GM23338 (cell line): ENCODE results near the gene HCST. TPM values are rescaled to one million over a fixed set of nuclear protein-coding genes. Genes with fewer than 3 reads are reported as not detected.

Source experiments
- ATAC-seq: fragments of 200-7000 bp; cut with Tn5 transposase; 3 replicates; pipeline ENCODE4 v1.9.1; 2020
- DNase-seq: peaks from one replicate; pipeline ENCODE4 v3.0.0-alpha.2; 2015; ENCODE audit warnings: low spot score
- H2AFZ ChIP-seq: fragments of 200-600 bp; sonication (generic); 2 replicates; pipeline ENCODE4 v1.8.0; 2016; ENCODE audit warnings: antibody characterized with exemption, mild to moderate bottlenecking, moderate library complexity
- H3F3A ChIP-seq: fragments of 200-600 bp; sonication (generic); replicated peaks from 2 replicates; pipeline ENCODE4 v1.8.0; 2017; ENCODE audit warnings: antibody characterized with exemption, mixed run types, low read depth
- H3K27ac ChIP-seq: fragments of 200-600 bp; sonication (generic); 2 replicates; pipeline ENCODE4 v1.6.1; 2016; ENCODE audit warnings: low read depth
- H3K27me3 ChIP-seq: fragments of 200-600 bp; sonication (generic); 2 replicates; pipeline ENCODE4 v1.8.0; 2016; ENCODE audit warnings: mild to moderate bottlenecking, mixed run types, moderate library complexity; ENCODE audit not compliant: insufficient read depth
- H3K36me3 ChIP-seq: fragments of 200-600 bp; sonication (generic); 2 replicates; pipeline ENCODE4 v1.8.0; 2016; ENCODE audit warnings: mild to moderate bottlenecking; ENCODE audit not compliant: insufficient read depth
- H3K4me1 ChIP-seq: fragments of 200-600 bp; sonication (generic); 2 replicates; pipeline ENCODE4 v1.8.0; 2016; ENCODE audit warnings: mild to moderate bottlenecking, moderate library complexity; ENCODE audit not compliant: insufficient read depth
- H3K4me2 ChIP-seq: fragments of 200-600 bp; sonication (generic); 2 replicates; pipeline ENCODE4 v1.7.1; 2017; ENCODE audit warnings: mixed run types
- H3K4me3 ChIP-seq: fragments of 200-600 bp; sonication (generic); 2 replicates; pipeline ENCODE4 v1.6.1; 2016; ENCODE audit warnings: mixed run types
- H3K79me2 ChIP-seq: fragments of 200-600 bp; sonication (generic); replicated peaks from 2 replicates; pipeline ENCODE4 v1.8.0; 2017; ENCODE audit warnings: mild to moderate bottlenecking; ENCODE audit not compliant: insufficient read depth
- H3K9me2 ChIP-seq: fragments of 200-600 bp; sonication (generic); 2 replicates; pipeline ENCODE4 v1.8.0; 2017; ENCODE audit not compliant: insufficient read depth
- H4K20me1 ChIP-seq: fragments of 200-600 bp; sonication (generic); replicated peaks from 2 replicates; pipeline ENCODE4 v1.8.0; 2017; ENCODE audit warnings: mild to moderate bottlenecking; ENCODE audit not compliant: insufficient read depth
- H3K27ac Mint-ChIP-seq: 2 replicates; pipeline ENCODE4 v1.8.0; 2020; ENCODE audit warnings: inconsistent platforms, mild to moderate bottlenecking, moderate library complexity, mixed read lengths
- H3K27me3 Mint-ChIP-seq: 3 replicates; pipeline ENCODE4 v1.8.0; 2022; ENCODE audit warnings: low read depth, mild to moderate bottlenecking, moderate library complexity, mixed read lengths, inconsistent platforms; ENCODE audit not compliant: insufficient read depth, poor library complexity
- H3K36me3 Mint-ChIP-seq: 3 replicates; pipeline ENCODE4 v1.8.0; 2021; ENCODE audit warnings: low read depth, mild to moderate bottlenecking, inconsistent platforms, moderate library complexity, mixed read lengths
- H3K4me1 Mint-ChIP-seq: 3 replicates; pipeline ENCODE4 v1.8.0; 2020; ENCODE audit warnings: mild to moderate bottlenecking, inconsistent platforms, mixed read lengths
- H3K4me3 Mint-ChIP-seq: 3 replicates; pipeline ENCODE4 v1.8.0; 2021; ENCODE audit warnings: moderate library complexity, mild to moderate bottlenecking, inconsistent platforms, mixed read lengths
- H3K9me3 Mint-ChIP-seq: 3 replicates; pipeline ENCODE4 v1.8.0; 2020; ENCODE audit warnings: moderate library complexity, mild to moderate bottlenecking, inconsistent platforms, mixed read lengths
- CREB1 ChIP-seq: fragments of 250-450 bp; sonication (Bioruptor Pico); IDR thresholded peaks from 2 replicates; pipeline ENCODE4 v1.5.0; 2020; ENCODE audit warnings: low read depth, mild to moderate bottlenecking, moderate library complexity
- ETS1 ChIP-seq: IDR thresholded peaks from 2 replicates; pipeline ENCODE4 v1.6.1; 2016; ENCODE audit warnings: antibody characterized with exemption
- EZH2 ChIP-seq: fragments of 200-600 bp; sonication (generic); IDR thresholded peaks from one replicate; pipeline ENCODE4 v1.8.0; 2017; ENCODE audit warnings: antibody characterized with exemption, mild to moderate bottlenecking, low read depth; ENCODE audit not compliant: unreplicated experiment
- EZH2phosphoT487 ChIP-seq: fragments of 200-600 bp; sonication (generic); IDR thresholded peaks from one replicate; pipeline ENCODE4 v1.8.1; 2018; ENCODE audit warnings: antibody characterized with exemption; ENCODE audit not compliant: unreplicated experiment
- JUNB ChIP-seq: IDR thresholded peaks from one replicate; pipeline ENCODE4 v1.6.1; 2016; ENCODE audit warnings: antibody characterized with exemption; ENCODE audit not compliant: unreplicated experiment
- NANOG ChIP-seq: IDR thresholded peaks from 2 replicates; pipeline ENCODE4 v1.6.1; 2016; ENCODE audit warnings: antibody characterized with exemption, borderline replicate concordance
- POLR2AphosphoS5 ChIP-seq: IDR thresholded peaks from 2 replicates; pipeline ENCODE4 v1.6.1; 2016; ENCODE audit warnings: antibody characterized with exemption, low read depth
- STAT1 ChIP-seq: IDR thresholded peaks from one replicate; pipeline ENCODE4 v1.6.1; 2016; ENCODE audit warnings: antibody characterized with exemption; ENCODE audit not compliant: unreplicated experiment
- ZNF114 ChIP-seq: fragments of 250-450 bp; sonication (Bioruptor Pico); IDR thresholded peaks from 2 replicates; pipeline ENCODE4 v1.5.0; 2020; ENCODE audit warnings: mild to moderate bottlenecking, moderate library complexity
- ZNF331 ChIP-seq: fragments of 250-450 bp; sonication (Bioruptor Pico); IDR thresholded peaks from 2 replicates; pipeline ENCODE4 v1.5.0; 2020; ENCODE audit warnings: low read depth, mild to moderate bottlenecking, moderate library complexity
- ZNF462 ChIP-seq: fragments of 250-450 bp; sonication (Bioruptor Pico); IDR thresholded peaks from 2 replicates; pipeline ENCODE4 v1.5.0; 2020; ENCODE audit warnings: mild to moderate bottlenecking, moderate library complexity
- polyA plus RNA-seq: library from polyadenylated mRNA; unstranded; fragments of >200 nt; fragmentation: Nextera tagmentation; extraction: Ambion mirVana; gene quantifications from 2 replicates; pipeline ENCODE4 v1.2.1, GENCODE V29; 2016
- total RNA-seq: library from RNA; depleted of rRNA; stranded (reverse); fragments of >200 nt; shearing (Covaris generic); gene quantifications from 2 replicates; pipeline ENCODE4 v1.2.3, GENCODE V29; 2014
- TF ChIP-seq, protein P1 (sequence below): IDR thresholded peaks from one replicate; pipeline ENCODE4 v1.6.1; 2018; ENCODE audit warnings: antibody characterized with exemption; ENCODE audit not compliant: unreplicated experiment
- TF ChIP-seq, protein P2 (sequence below), 2 experiments: fragments of 200-600 bp in 1 of 2; sonication (generic) in 1 of 2; conservative IDR thresholded peaks; 2 replicates each; pipeline versions ENCODE4 v1.5.1 to v1.6.1; 2016 to 2017; ENCODE audit warnings: antibody characterized with exemption in 2 of 2, low read depth in 2 of 2, mild to moderate bottlenecking in 2 of 2, moderate library complexity in 1 of 2

Gene HCST
- total and polyA plus RNA-seq, 2 experiments from 2014 or later, result 2.1 TPM; not detected in 1

- Histone ChIP-seq H4K20me1 (peaks cover 4% of the 10 kb centered on the region; the same call in 1 of the 2 replicates), H3K79me2 (no peaks in the 10 kb centered on the region), H3K27me3 (no peaks in the 10 kb centered on the region), H3K4me2 (no peak overlapping the region), H3K4me3 (no peak overlapping the region), H3K27ac (no peak overlapping the region), H3K9me2 (no peaks in the 10 kb centered on the region), H3K36me3 (peaks cover 8% of the 10 kb centered on the region; the same call in 1 of the 2 replicates), H3K4me1 (no peaks in the 10 kb centered on the region), H2AFZ (no peak overlapping the region), H3F3A (no peaks in the 10 kb centered on the region)
- no peaks in the 10 kb centered on the region for H3K9me3 Mint-ChIP-seq
- H3K4me3 Mint-ChIP-seq, result no peak overlapping the region
- no peaks in the 10 kb centered on the region for H3K4me1 Mint-ChIP-seq
- TF ChIP-seq ETS1 (no peak), ZNF331 (no peak), JUNB (no peak), STAT1 (no peak), EZH2 (no peak), ZNF114 (CRISPR knock-in tag) (no peak), EZH2phosphoT487 (no peak), POLR2AphosphoS5 (no peak), NANOG (no peak), CREB1 (CRISPR knock-in tag) (no peak), ZNF462 (no peak)
- TF ChIP-seq, protein P1, sequence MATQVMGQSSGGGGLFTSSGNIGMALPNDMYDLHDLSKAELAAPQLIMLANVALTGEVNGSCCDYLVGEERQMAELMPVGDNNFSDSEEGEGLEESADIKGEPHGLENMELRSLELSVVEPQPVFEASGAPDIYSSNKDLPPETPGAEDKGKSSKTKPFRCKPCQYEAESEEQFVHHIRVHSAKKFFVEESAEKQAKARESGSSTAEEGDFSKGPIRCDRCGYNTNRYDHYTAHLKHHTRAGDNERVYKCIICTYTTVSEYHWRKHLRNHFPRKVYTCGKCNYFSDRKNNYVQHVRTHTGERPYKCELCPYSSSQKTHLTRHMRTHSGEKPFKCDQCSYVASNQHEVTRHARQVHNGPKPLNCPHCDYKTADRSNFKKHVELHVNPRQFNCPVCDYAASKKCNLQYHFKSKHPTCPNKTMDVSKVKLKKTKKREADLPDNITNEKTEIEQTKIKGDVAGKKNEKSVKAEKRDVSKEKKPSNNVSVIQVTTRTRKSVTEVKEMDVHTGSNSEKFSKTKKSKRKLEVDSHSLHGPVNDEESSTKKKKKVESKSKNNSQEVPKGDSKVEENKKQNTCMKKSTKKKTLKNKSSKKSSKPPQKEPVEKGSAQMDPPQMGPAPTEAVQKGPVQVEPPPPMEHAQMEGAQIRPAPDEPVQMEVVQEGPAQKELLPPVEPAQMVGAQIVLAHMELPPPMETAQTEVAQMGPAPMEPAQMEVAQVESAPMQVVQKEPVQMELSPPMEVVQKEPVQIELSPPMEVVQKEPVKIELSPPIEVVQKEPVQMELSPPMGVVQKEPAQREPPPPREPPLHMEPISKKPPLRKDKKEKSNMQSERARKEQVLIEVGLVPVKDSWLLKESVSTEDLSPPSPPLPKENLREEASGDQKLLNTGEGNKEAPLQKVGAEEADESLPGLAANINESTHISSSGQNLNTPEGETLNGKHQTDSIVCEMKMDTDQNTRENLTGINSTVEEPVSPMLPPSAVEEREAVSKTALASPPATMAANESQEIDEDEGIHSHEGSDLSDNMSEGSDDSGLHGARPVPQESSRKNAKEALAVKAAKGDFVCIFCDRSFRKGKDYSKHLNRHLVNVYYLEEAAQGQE, result no peak
- TF ChIP-seq, protein P2, sequence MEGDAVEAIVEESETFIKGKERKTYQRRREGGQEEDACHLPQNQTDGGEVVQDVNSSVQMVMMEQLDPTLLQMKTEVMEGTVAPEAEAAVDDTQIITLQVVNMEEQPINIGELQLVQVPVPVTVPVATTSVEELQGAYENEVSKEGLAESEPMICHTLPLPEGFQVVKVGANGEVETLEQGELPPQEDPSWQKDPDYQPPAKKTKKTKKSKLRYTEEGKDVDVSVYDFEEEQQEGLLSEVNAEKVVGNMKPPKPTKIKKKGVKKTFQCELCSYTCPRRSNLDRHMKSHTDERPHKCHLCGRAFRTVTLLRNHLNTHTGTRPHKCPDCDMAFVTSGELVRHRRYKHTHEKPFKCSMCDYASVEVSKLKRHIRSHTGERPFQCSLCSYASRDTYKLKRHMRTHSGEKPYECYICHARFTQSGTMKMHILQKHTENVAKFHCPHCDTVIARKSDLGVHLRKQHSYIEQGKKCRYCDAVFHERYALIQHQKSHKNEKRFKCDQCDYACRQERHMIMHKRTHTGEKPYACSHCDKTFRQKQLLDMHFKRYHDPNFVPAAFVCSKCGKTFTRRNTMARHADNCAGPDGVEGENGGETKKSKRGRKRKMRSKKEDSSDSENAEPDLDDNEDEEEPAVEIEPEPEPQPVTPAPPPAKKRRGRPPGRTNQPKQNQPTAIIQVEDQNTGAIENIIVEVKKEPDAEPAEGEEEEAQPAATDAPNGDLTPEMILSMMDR (conservative IDR thresholded peaks at IDR 0.05; ENCODE audit: low read depth in 2 of 2), result no peak
- H3K27ac Mint-ChIP-seq, result no peak overlapping the region
- DNase-seq (no peak), ATAC-seq (no peak)
- peaks cover 45% of the 10 kb centered on the region for H3K36me3 Mint-ChIP-seq
- H3K27me3 Mint-ChIP-seq, result peaks cover 13% of the 10 kb centered on the region
These were observed 15.1 kb upstream of the HCST start for GRCh38 chr19:35887197-35887596.
